GM06990 (cell line): ENCODE measurements around the gene ACTL8.

Experiments used
- DNase-seq: peaks from one replicate; pipeline ENCODE4 v3.0.0-alpha.2; 2011; ENCODE audit not compliant: insufficient read length; ENCODE audit errors: extremely low read depth
- H3K27me3 ChIP-seq: replicated peaks from 2 replicates; pipeline ENCODE4 v1.6.0; 2011; ENCODE audit warnings: low read length; ENCODE audit not compliant: control insufficient read depth, insufficient read depth
- H3K36me3 ChIP-seq: 2 replicates; pipeline ENCODE4 v1.5.1; 2011; ENCODE audit warnings: low read length; ENCODE audit not compliant: control insufficient read depth, insufficient read depth
- H3K4me3 ChIP-seq: replicated peaks from 2 replicates; pipeline ENCODE4 v1.5.1; 2011; ENCODE audit warnings: low read depth, mild to moderate bottlenecking, control low read depth, low read length
- TF ChIP-seq, protein P1 (sequence below): IDR thresholded peaks from 2 replicates; pipeline ENCODE4 v1.5.1; 2011; ENCODE audit warnings: low read length, control low read depth, mild to moderate bottlenecking, inconsistent platforms; ENCODE audit not compliant: insufficient read depth, poor library complexity, severe bottlenecking

Gene ACTL8

DNA sequence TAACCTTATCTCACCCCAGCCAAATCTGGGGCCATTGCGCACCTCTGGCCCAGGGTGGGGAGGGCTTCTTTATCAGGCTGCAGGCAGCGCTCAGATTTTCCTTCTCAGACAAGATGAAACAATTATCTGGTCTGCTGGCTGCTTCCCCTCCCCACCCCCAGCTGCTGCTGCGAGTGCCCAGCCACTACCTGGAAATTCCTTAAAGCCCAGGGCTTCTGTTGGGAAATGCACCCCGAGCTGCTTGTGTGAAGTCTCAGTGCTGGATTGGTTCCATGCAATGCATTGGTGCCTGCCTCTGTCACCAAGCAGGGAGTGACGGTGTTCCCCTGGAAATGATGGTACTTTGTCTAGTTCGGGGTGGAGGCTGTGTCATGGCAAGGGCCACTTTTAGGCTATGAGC lies 18.5 kb upstream of the ACTL8 start:
- DNase-seq = no peak
- TF ChIP-seq, protein P1, sequence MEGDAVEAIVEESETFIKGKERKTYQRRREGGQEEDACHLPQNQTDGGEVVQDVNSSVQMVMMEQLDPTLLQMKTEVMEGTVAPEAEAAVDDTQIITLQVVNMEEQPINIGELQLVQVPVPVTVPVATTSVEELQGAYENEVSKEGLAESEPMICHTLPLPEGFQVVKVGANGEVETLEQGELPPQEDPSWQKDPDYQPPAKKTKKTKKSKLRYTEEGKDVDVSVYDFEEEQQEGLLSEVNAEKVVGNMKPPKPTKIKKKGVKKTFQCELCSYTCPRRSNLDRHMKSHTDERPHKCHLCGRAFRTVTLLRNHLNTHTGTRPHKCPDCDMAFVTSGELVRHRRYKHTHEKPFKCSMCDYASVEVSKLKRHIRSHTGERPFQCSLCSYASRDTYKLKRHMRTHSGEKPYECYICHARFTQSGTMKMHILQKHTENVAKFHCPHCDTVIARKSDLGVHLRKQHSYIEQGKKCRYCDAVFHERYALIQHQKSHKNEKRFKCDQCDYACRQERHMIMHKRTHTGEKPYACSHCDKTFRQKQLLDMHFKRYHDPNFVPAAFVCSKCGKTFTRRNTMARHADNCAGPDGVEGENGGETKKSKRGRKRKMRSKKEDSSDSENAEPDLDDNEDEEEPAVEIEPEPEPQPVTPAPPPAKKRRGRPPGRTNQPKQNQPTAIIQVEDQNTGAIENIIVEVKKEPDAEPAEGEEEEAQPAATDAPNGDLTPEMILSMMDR = no peak

DNA sequence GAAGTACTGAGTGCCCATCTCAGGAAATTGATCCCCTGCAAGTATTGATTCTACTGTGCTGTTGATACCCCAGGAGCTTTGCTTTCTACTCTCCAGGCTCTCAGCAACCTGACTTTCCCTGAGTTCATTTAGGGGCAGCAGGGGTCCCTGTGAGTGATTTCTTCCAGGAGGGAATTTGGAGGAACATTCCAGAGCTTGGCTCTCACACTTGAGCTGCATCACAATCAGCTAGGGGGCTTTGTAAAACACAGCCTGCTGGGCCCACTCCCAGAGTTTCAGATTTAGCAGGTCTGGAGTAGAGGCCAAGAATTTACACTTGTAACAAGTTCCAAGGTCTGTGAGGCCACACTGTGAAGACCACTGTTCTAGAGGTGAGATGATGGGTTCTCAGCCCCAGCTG lies 16.1 kb upstream of the ACTL8 start:
- DNase-seq = no peak
- H3K36me3 ChIP-seq = no peaks in the 10 kb centered on the region
- TF ChIP-seq, protein P1 = no peak
- H3K27me3 ChIP-seq = no peaks in the 10 kb centered on the region; the same call in none of the 2 replicates
- no peak overlapping the region for H3K4me3 ChIP-seq

More for the DNA sequence above, 18.5 kb upstream of the ACTL8 start:
- H3K27me3 ChIP-seq = no peaks in the 10 kb centered on the region
- no peaks in the 10 kb centered on the region for H3K36me3 ChIP-seq
- H3K4me3 ChIP-seq = no peak overlapping the region

DNA sequence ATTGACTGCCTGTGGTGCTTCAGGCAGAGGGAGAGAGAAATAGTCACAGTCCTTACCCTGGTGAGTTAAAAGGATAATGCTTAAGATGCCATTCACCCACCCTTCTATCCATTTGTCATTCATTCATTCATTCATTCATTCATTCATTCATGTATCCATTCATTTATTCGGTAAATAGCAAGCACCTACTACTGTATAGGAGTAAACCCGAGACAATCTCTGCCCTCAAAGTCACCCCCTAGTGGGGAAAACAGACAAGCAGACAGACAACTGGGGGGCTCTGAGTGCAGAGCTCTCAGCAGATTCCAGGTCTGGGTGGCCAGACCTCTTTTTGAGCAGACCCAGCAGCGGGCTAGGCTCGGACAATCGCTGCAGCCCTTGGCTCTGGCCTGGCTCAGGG lies 14.1 kb upstream of the ACTL8 start:
- no peaks in the 10 kb centered on the region for H3K36me3 ChIP-seq
- no peak overlapping the region for H3K4me3 ChIP-seq
- DNase-seq = no peak
- TF ChIP-seq, protein P1 = no peak
- H3K27me3 ChIP-seq = no peaks in the 10 kb centered on the region; the same call in none of the 2 replicates

DNA sequence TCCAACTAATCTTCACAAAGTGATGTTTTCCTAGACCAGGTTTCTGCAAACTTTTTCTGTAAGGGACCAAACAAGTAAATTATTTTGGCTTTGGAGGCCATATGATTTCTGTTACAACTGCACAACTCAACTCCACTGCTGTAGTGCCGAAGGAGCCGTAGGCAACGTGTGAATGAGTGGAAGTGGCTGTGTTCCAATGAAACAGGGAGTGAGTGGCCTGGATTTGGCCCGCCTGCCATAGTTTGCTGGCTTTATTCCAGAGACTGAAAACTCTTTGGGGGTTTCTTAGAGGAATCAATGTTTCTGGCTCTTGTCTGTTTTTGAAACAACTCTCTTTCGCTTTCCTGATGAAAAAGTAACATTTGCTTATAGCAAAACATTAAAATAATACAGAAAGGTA lies 12.6 kb upstream of the ACTL8 start:
- Histone ChIP-seq H3K36me3 (no peaks in the 10 kb centered on the region), H3K4me3 (no peak overlapping the region), H3K27me3 (no peaks in the 10 kb centered on the region; the same call in none of the 2 replicates)
- TF ChIP-seq, protein P1 = no peak
- DNase-seq = no peak

DNA sequence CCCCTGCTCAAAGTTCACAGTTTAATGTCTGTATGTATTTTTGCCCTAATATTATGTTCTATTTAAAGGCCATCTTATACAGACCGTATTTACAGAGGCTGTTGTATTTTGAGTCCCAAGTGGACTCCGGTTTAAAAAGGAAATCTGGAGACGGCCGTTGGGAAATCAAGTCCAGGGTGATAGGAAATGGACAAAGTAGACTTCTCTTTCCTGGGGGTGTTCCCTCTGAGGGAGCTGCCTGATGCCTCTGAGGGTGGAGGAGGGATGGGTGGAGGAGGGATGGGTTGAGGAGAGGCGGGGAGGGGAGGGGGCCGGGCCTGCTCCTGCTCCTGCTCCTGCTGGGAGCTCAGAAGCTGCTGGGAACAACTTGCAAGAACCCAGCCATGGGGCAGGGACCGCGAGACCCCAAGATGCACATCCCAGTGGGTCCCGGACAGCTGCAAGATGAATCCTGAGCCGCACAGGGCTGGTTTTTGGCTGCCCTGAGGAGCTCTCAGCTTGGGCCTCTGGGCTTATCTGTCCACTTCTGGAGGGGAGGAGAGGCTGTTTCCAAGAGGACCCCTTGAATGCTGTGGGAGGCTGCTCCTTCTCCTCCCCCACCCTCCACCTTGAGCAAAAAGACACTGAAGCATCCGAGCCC lies 12.0 kb upstream of the ACTL8 start:
- Histone ChIP-seq H3K27me3 (no peaks in the 10 kb centered on the region; the same call in none of the 2 replicates), H3K4me3 (no peak overlapping the region), H3K36me3 (no peaks in the 10 kb centered on the region)
- TF ChIP-seq, protein P1 = no peak
- no peak for DNase-seq
